Activated CD4-positive, alpha-beta T cell treated with anti-CD3 and anti-CD28 coated beads, Interleukin-2, amount 10 ng/mL, durations not matched to agents 7 days and 5 days (primary cell): ENCODE measurements around the gene ADGRG3. TPM values are rescaled to one million over a fixed set of nuclear protein-coding genes. Genes with fewer than 3 reads are reported as not detected.

Source experiments
- CTCF ChIA-PET: fragments of 350-600 bp; sonication (Branson Sonifier 250); formaldehyde crosslinking; loops from one replicate; lab custom pipeline; 2021; ENCODE audit warnings: antibody characterized with exemption; lab: Charles Lee
- POLR2A ChIA-PET: fragments of 350-600 bp; sonication (Branson Sonifier 250); formaldehyde crosslinking; loops from one replicate; lab custom pipeline; 2021; ENCODE audit warnings: antibody characterized with exemption; lab: Charles Lee
- DNase-seq: peaks from one replicate; pipeline ENCODE4 v3.0.0-alpha.2; 2020
- H3K27ac Mint-ChIP-seq: one replicate; pipeline ENCODE4 v1.8.0; 2021; ENCODE audit warnings: mild to moderate bottlenecking, moderate library complexity, mixed read lengths
- H3K27me3 Mint-ChIP-seq: one replicate; pipeline ENCODE4 v1.8.0; 2021; ENCODE audit warnings: mixed read lengths
- H3K36me3 Mint-ChIP-seq: one replicate; pipeline ENCODE4 v1.8.0; 2021; ENCODE audit warnings: low read depth, mixed read lengths
- H3K4me1 Mint-ChIP-seq: one replicate; pipeline ENCODE4 v1.8.0; 2021; ENCODE audit warnings: mixed read lengths
- H3K4me3 Mint-ChIP-seq: one replicate; pipeline ENCODE4 v1.8.0; 2021; ENCODE audit warnings: mild to moderate bottlenecking, moderate library complexity, mixed read lengths
- H3K9me3 Mint-ChIP-seq: one replicate; pipeline ENCODE4 v1.8.0; 2021; ENCODE audit warnings: mixed read lengths
- total RNA-seq, 2 experiments: library from RNA; stranded (reverse); gene quantifications; one replicate each; pipeline ENCODE4 v1.2.3, GENCODE V29; 2021

Gene ADGRG3
- total RNA-seq, 2 experiments from 2014 or later = not detected

GRCh38 chr16:57626420-57627170 lies 41.5 kb upstream of the ADGRG3 start:
- Mint-ChIP-seq H3K27ac (no peak overlapping the region), H3K36me3 (no peaks in the 10 kb centered on the region), H3K9me3 (no peaks in the 10 kb centered on the region), H3K4me1 (peaks cover 23% of the 10 kb centered on the region), H3K27me3 (peaks cover 36% of the 10 kb centered on the region), H3K4me3 (no peak overlapping the region)
- POLR2A ChIA-PET = no interaction called here
- CTCF ChIA-PET = interaction anchor here (0.6 to 3.9 kb wide), 7 partner anchors 12 to 50 kb away, joined by 3 to 22 read pairs (median 3); no protein-coding TSS in a partner anchor
- DNase-seq = no peak

DNA sequence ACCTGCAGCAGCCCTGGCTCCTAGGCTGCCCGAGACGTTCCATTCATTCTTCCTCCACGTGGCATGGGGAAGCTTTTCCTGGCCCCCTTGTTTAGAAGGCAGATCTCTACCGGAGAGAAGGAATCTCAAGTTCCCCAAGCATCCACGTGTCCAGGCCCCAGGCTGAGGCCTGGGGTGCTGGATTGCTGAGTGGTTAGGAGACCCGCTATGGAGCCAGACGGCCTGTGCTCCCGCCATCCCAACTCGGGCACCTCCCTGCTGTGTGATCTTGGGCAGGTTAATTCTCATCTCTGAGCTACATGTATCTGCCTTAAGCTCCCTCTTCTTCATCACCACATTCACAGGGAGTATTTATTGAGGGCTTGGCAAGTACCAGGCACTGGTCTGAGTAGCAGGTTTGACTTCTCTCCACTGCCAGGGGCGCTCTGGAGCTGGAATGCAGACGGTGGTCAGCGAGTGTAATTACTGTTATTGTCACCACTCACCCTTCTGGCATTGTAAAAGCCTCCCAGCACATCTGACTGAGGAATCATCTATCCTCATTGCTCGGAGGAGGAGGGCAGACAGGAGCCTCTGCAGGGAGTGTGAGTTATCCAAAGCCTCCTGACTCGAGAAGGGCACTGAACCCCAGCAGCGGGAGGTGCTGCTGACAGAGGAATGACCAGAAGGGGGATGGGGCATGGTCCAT lies 40.8 kb upstream of the ADGRG3 start:
- H3K36me3 Mint-ChIP-seq = no peaks in the 10 kb centered on the region
- no peak overlapping the region for H3K4me3 Mint-ChIP-seq
- peaks cover 23% of the 10 kb centered on the region for H3K4me1 Mint-ChIP-seq
- H3K27ac Mint-ChIP-seq = peak overlapping the region; percentile 20
- ChIA-PET POLR2A (no interaction called here), CTCF (interaction anchor here (0.6 to 3.9 kb wide), 7 partner anchors 11 to 51 kb away, joined by 3 to 22 read pairs (median 3); no protein-coding TSS in a partner anchor)
- H3K27me3 Mint-ChIP-seq = peaks cover 36% of the 10 kb centered on the region
- H3K9me3 Mint-ChIP-seq = no peaks in the 10 kb centered on the region
- DNase-seq = no peak

DNA sequence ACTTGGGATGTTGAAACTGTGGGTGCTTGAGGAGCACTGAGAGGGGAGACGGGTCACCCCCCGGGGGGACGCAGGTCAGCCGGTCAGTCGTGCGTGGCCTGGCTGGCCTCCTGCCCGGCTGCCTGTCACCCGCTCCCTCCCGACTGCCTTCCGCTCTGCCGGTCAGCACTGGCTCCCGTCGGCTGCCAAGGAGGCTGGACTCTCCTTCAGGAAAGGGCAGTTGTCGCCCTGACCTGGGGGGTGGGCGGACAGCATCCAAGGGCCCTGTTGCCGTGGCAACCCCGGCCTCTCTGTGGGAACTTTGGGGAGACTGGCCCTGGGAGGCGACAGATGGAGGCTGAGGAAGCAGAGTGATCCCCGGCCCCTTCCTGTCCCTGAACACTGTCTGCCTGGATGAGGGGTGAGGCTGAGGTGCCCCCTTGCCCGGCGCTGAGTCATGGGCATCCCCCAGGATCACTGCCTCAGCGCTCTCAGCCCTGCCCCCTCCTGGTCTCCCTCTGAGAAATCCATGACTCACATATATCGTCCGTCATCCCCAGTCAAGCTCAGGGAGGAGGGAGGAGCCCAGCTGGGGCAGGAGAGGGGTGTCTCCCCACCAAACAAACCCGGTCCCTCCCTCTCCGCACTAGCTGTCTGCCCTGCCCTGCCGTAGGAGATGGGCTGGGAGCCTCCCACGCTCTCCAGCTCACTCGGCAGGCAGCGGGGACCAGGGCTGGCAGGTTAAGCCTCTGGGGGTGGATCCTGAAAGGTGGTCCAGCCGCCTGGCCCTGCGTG lies 39.9 kb upstream of the ADGRG3 start, which contains the start of gene ADGRG1:
ADGRG1 (plus strand) TSS at position 623 of the 774 bp plus-strand sequence. CDS start 21,658 bp downstream, outside the sequence.
- CTCF ChIA-PET = interaction anchor here (1.0 to 3.9 kb wide), 4 partner anchors 11 to 43 kb away, joined by 3 to 22 read pairs (median 3); no protein-coding TSS in a partner anchor

DNA sequence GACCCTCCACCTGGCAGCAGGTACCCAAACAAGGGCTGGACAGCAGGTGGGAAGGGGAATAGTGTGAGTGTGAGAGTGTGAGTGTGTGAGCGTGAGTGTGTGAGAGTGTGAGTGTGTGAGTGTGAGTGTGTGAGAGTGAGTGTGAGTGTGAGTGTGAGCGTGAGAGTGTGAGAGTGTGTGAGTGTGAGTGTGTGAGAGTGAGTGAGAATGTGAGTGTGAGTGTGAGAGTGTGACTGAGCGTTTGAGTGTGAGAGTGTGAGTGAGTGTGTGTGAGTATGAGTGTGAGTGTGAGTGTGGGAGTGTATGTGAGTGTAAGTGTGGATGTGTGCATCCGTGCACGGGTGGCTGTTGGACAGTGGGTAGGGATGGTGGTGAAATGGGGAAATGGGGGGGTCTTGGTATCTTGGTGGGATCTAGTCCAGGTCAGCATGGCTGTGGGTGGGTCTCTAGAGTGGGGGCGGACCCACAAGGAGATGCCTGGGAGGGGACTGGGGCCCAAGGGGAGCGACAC lies 39.3 kb upstream of the ADGRG3 start:
- peaks cover 23% of the 10 kb centered on the region for H3K4me1 Mint-ChIP-seq
- H3K27ac Mint-ChIP-seq = peak overlapping the region; percentile 4
- H3K9me3 Mint-ChIP-seq = no peaks in the 10 kb centered on the region
- CTCF ChIA-PET = interaction anchor here (1.0 to 3.9 kb wide), 4 partner anchors 12 to 43 kb away, joined by 3 to 22 read pairs (median 3); no protein-coding TSS in a partner anchor
- H3K36me3 Mint-ChIP-seq = no peaks in the 10 kb centered on the region
- peak overlapping the region; percentile 5 for H3K4me3 Mint-ChIP-seq
- peaks cover 33% of the 10 kb centered on the region for H3K27me3 Mint-ChIP-seq
- DNase-seq = no peak
- POLR2A ChIA-PET = no interaction called here

More for the DNA sequence above, 39.9 kb upstream of the ADGRG3 start, which contains the start of gene ADGRG1:
- no peaks in the 10 kb centered on the region for H3K9me3 Mint-ChIP-seq
- DNase-seq = peak; percentile 32
- H3K4me1 Mint-ChIP-seq = peaks cover 23% of the 10 kb centered on the region
- H3K36me3 Mint-ChIP-seq = no peaks in the 10 kb centered on the region
- H3K27ac Mint-ChIP-seq = peak within 1 kb of the TSS; percentile 59
- H3K4me3 Mint-ChIP-seq = peak within 1 kb of the TSS; percentile 5
- peaks cover 36% of the 10 kb centered on the region for H3K27me3 Mint-ChIP-seq
- POLR2A ChIA-PET = no interaction called here

DNA sequence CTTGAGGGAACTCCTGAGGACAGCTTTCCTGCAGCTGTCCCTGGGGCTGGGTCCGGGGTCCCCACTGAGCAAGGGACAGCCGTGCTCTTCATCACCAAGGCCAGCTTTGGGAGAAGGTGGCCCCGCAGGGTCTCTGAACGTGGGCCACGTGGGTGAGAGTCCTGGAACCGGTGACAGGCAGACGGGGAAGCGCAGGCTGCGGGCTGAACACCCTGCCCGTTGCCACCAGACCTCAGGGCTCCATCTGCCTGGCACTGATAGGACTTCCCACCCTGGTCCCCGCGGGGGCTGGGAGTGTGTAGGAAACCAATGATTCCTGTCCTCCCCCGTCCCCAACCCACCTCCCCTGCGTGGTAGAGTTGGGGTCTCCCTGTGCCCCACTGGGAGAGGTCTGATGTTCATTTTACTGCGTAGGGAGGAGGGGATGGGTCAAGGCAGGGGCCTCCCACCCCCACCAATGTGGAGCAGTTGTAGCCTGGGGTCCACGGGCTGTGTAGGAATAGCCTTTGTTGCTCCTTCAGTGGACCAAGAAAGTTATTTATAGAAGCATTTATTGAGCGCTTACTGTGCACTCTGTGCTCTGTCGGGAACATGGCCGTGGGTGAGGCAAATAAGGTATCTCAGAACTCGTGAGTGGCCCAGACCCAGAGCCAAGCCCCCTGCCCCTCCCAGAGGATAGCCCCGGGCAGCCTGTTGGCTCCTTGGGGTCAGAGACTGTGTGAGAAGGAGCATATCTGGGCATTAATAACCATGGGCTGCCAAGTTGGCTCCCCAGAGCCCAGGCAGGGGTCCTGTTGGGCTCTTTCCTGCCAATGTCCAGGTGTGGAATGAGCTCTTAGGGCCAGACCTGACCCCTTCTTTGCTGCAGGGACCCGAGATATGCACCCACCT lies 38.3 kb upstream of the ADGRG3 start:
- Mint-ChIP-seq H3K27ac (no peak overlapping the region), H3K27me3 (peaks cover 33% of the 10 kb centered on the region)

DNA sequence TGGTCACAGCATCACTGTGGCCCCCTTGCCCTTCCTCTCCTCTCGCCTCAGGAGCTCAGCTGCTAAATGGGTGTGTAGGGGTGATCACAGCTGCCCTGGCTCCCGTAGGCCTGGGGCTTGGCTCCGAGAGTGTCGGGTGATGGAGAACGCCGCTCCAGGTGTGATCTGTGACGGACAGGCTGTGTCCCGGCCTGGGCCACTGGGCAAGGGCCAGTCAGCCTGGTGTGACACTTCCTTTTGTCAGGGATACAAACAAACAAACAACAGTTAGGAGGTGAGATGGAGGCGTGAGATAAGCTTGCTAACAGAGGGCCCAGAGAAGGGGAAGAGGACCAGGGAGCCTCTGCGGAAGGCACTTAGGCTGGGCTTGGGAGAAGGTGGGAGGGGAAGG lies 37.7 kb upstream of the ADGRG3 start:
- no peak for DNase-seq
- Mint-ChIP-seq H3K27me3 (peaks cover 32% of the 10 kb centered on the region), H3K9me3 (no peaks in the 10 kb centered on the region), H3K4me3 (no peak overlapping the region), H3K27ac (peak overlapping the region; percentile 50), H3K4me1 (peaks cover 21% of the 10 kb centered on the region), H3K36me3 (no peaks in the 10 kb centered on the region)
- ChIA-PET CTCF (interaction anchor here (1.0 to 2.5 kb wide), 6 partner anchors 13 to 71 kb away, joined by 3 to 7 read pairs (median 4); no protein-coding TSS in a partner anchor), POLR2A (no interaction called here)

More for the DNA sequence above, 38.3 kb upstream of the ADGRG3 start:
- DNase-seq = no peak
- CTCF ChIA-PET = interaction anchor here (1.0 to 3.9 kb wide), 6 partner anchors 13 to 71 kb away, joined by 3 to 22 read pairs (median 4); no protein-coding TSS in a partner anchor
- H3K9me3 Mint-ChIP-seq = no peaks in the 10 kb centered on the region
- no peaks in the 10 kb centered on the region for H3K36me3 Mint-ChIP-seq
- POLR2A ChIA-PET = no interaction called here
- peaks cover 23% of the 10 kb centered on the region for H3K4me1 Mint-ChIP-seq
- H3K4me3 Mint-ChIP-seq = no peak overlapping the region

DNA sequence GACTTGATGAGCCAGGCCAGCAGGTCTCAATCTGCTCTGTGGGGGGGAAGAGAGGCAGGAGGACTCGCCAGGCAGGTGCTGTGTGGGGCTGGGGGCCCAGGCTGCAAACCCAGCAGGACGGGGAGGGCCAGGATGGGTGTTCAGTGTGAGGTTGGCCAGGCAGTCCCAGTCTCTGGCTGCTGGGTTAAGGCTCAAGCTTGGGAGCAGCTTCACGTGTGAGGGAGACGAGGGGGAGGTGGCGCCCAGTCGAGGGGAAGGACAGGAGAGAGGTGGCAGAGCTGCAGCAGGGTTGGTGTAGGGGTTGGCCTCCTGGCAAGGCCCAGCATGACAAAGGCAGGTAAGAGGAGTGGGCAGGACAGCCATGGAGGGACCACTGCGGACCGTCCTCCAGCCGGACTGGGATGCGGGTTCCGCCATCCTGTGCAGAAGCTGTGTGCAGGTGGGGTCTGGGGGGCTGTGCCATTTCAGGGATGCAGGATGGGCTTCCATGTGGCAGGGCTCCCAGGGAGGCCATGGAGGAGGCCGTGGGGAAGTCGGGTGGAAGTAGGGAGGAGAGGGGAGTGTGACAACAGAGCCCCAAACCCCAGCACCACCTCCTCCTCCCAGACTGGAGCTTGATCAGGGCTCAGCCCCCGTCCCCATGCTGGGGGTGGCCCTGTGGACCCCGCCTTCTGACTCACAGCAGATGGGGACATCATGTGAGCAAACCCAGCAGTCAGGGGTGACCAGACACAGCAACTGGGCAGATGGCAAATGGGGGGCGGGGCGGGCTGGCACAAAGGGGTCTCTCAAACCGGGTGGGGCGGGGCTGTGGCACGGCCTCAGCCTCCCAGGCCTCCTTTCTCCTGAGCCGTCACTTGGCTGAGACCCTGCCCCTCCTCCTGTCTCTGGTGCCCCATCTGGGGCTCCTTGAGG lies 36.9 kb upstream of the ADGRG3 start:
- Mint-ChIP-seq H3K4me3 (no peak overlapping the region), H3K4me1 (peaks cover 18% of the 10 kb centered on the region), H3K9me3 (no peaks in the 10 kb centered on the region), H3K27me3 (peaks cover 28% of the 10 kb centered on the region), H3K27ac (no peak overlapping the region), H3K36me3 (no peaks in the 10 kb centered on the region)
- ChIA-PET POLR2A (no interaction called here), CTCF (interaction anchor here (1.0 to 2.5 kb wide), 5 partner anchors 12 to 23 kb away, joined by 3 to 7 read pairs (median 4); no protein-coding TSS in a partner anchor)
- DNase-seq = no peak

DNA sequence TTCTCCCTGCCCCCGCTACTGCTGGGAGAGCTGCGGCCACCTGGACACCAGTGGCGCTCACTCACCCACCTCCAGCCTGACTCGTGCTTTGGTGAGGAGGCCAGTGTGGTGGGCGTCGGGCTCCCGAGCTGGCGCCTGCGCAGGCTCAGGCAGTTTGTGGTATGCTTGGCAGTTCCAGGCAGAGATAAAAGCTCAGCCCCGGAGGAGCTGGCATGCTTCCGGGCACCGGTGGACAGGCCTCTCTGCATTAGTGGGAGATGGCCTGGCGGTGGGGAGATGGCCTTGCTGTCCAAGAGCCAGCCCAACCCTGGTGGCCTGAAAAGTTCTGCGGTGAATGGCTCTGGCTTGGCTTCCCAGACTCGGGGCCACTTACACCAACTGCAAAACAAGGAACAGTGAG lies 35.5 kb upstream of the ADGRG3 start:
- H3K9me3 Mint-ChIP-seq = no peaks in the 10 kb centered on the region
- peaks cover 33% of the 10 kb centered on the region for H3K27me3 Mint-ChIP-seq
- no peak overlapping the region for H3K27ac Mint-ChIP-seq
- no peaks in the 10 kb centered on the region for H3K36me3 Mint-ChIP-seq
- POLR2A ChIA-PET = no interaction called here
- CTCF ChIA-PET = interaction anchor here (1.2 to 1.3 kb wide), 3 partner anchors 14 to 56 kb away, joined by 3 to 5 read pairs (median 3); no protein-coding TSS in a partner anchor
- H3K4me1 Mint-ChIP-seq = peaks cover 18% of the 10 kb centered on the region
- DNase-seq = no peak
- H3K4me3 Mint-ChIP-seq = no peak overlapping the region

DNA sequence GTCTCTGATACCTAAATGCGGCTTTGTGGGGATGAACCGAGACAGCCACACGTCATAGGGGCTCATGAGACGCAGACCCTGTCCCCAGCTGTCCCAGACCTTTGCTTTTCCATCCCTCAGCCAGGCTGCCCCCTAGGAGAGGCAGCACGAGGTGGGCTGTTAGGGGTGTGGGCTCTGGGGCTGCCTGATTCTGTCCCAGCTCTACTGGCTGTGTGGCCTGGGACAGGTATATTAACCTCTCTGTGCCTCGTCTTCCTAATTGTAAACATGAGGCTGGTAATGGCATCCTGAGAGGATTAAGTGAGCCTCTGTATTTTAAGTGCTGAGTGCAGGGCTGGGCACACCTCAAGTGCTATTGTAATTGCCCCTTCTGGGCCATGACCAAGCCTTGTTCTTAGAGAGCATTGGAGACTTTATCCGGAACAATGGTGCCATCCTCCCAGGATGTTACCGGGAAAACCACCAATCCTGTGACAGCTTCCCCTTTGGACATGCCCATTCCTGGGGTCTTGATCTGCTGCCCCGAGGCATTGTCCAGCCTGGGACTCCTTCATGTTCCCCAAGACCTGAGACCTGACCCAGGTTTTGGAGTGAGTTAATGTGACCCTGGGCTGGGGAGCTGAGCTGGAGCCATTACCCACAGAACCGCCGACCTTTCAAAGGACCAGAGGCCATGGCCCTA lies 34.6 kb upstream of the ADGRG3 start:
- Mint-ChIP-seq H3K27ac (no peak overlapping the region), H3K36me3 (no peaks in the 10 kb centered on the region)
- DNase-seq = no peak

DNA sequence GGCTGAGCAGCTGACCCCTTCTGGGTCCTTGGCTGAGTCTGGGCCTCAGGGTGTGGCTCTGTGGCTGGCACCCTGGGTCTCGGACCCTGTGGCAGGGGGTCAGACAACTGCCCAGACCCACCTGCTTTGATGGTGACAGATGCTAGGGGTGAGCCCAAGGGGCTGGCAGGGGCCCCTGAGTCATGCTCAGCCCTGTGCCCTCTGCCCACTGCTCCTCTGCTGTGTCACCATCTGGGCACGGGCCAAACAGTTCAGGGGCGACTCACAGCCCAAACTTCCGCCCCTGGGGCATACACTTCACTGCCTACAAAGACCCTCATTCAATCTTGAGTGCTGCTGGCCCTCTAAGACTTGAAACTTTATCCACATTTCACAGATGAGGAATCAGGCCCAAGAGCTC lies 33.9 kb upstream of the ADGRG3 start:
- no peak overlapping the region for H3K4me3 Mint-ChIP-seq
- H3K36me3 Mint-ChIP-seq = no peaks in the 10 kb centered on the region
- no peaks in the 10 kb centered on the region for H3K9me3 Mint-ChIP-seq
- DNase-seq = no peak
- H3K4me1 Mint-ChIP-seq = peaks cover 7% of the 10 kb centered on the region
- H3K27ac Mint-ChIP-seq = no peak overlapping the region
- ChIA-PET POLR2A (no interaction called here), CTCF (interaction anchor here (1.0 to 7.9 kb wide), 6 partner anchors 12 to 42 kb away, joined by 3 to 62 read pairs (median 4); no protein-coding TSS in a partner anchor)
- peaks cover 36% of the 10 kb centered on the region for H3K27me3 Mint-ChIP-seq

More for the DNA sequence above, 34.6 kb upstream of the ADGRG3 start:
- Mint-ChIP-seq H3K4me3 (no peak overlapping the region), H3K4me1 (peaks cover 12% of the 10 kb centered on the region), H3K9me3 (no peaks in the 10 kb centered on the region), H3K27me3 (peaks cover 40% of the 10 kb centered on the region)
- POLR2A ChIA-PET = no interaction called here
- CTCF ChIA-PET = interaction anchor here (0.5 to 7.9 kb wide), 7 partner anchors 13 to 57 kb away, joined by 3 to 62 read pairs (median 3); no protein-coding TSS in a partner anchor
